Karpas-422 (cell line): ENCODE measurements around the gene LDHD. TPM values are rescaled to one million over a fixed set of nuclear protein-coding genes. Genes with fewer than 3 reads are reported as not detected.

Experiments used
- DNase-seq: peaks from one replicate; pipeline ENCODE4 v3.0.0-alpha.2; 2015
- H2AFZ ChIP-seq: fragments of 200-600 bp; sonication (generic); 2 replicates; pipeline ENCODE4 v1.6.1; 2014; ENCODE audit warnings: antibody characterized with exemption, low read length, mixed read lengths
- H3K27ac ChIP-seq: fragments of 200-600 bp; sonication (generic); 2 replicates; pipeline ENCODE4 v1.5.1; 2014; ENCODE audit warnings: mild to moderate bottlenecking, low read length, moderate library complexity
- H3K27me3 ChIP-seq: fragments of 200-600 bp; sonication (generic); 2 replicates; pipeline ENCODE4 v1.6.1; 2014; ENCODE audit warnings: low read length, mixed read lengths
- H3K36me3 ChIP-seq: fragments of 200-600 bp; sonication (generic); 2 replicates; pipeline ENCODE4 v1.6.1; 2014; ENCODE audit warnings: low read length, mixed read lengths; ENCODE audit not compliant: insufficient read depth
- H3K4me1 ChIP-seq: fragments of 200-600 bp; sonication (generic); 2 replicates; pipeline ENCODE4 v1.6.1; 2014; ENCODE audit warnings: mild to moderate bottlenecking, low read length, mixed read lengths
- H3K4me2 ChIP-seq: fragments of 200-600 bp; sonication (generic); 2 replicates; pipeline ENCODE4 v1.6.1; 2014; ENCODE audit warnings: low read length, low read depth, mild to moderate bottlenecking; ENCODE audit not compliant: poor library complexity, severe bottlenecking
- H3K4me3 ChIP-seq: fragments of 200-600 bp; sonication (generic); 2 replicates; pipeline ENCODE4 v1.5.1; 2014; ENCODE audit warnings: mild to moderate bottlenecking, antibody characterized with exemption, low read length, mixed read lengths
- H3K79me2 ChIP-seq: fragments of 200-600 bp; sonication (generic); 2 replicates; pipeline ENCODE4 v1.6.1; 2014; ENCODE audit warnings: mild to moderate bottlenecking, low read length, mixed read lengths
- H3K9ac ChIP-seq: fragments of 200-600 bp; sonication (generic); 2 replicates; pipeline ENCODE4 v1.6.0; 2014; ENCODE audit warnings: low read length
- H3K9me2 ChIP-seq: fragments of 200-600 bp; sonication (generic), shearing (Covaris generic); replicated peaks from 2 replicates; pipeline ENCODE4 v1.6.0; 2014; ENCODE audit warnings: mild to moderate bottlenecking, low read length, moderate library complexity; ENCODE audit not compliant: insufficient read depth
- H3K9me3 ChIP-seq: fragments of 300-700, 200-600 bp; sonication (generic); 2 replicates; pipeline ENCODE4 v1.6.1; 2014; ENCODE audit warnings: low read length, mixed read lengths
- H4K20me1 ChIP-seq: fragments of 200-600 bp; sonication (generic); 2 replicates; pipeline ENCODE4 v1.6.1; 2014; ENCODE audit warnings: mild to moderate bottlenecking, antibody characterized with exemption, low read length, low read depth; ENCODE audit not compliant: insufficient read depth
- total RNA-seq: library from RNA; depleted of rRNA; stranded (reverse); fragments of >200 nt; shearing (Covaris generic); gene quantifications from 2 replicates; pipeline ENCODE4 v1.2.3, GENCODE V29; 2014; ENCODE audit warnings: low replicate concordance

The LDHD gene
- total RNA-seq, 1 experiment from 2014 or later = not detected

DNA sequence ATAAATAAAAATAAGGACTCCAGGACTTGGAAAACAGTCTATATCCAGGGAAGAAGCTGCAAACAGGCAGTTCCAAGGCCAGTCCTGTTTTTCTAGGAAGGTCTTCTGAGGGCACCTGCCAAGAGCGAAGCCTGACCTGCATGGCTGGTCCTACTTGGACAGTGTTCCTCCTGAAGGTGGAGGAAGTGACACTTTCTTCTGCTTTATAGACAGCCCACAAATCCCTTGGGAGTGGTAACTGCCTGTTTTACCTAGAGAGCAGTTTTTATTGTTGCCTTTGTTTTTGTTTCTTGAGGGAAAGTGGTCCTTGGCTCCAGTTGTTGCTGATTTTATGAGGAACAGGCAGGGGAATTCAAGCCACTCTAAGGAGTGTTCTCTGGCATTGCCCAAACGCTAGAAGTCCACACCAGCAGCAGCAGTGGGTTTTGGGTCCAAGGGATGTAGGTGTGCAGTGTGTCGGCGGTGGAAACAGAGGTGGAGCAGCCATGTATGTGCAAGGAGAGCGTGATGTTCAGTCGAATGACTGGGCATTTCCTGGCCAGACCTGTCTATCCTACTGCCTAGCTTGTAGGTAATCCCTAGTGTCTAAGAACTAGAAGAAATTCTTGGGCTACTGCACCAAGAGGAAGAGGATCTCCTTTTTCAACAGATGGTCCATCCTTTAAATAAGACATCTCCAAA lies 35.3 kb downstream of the LDHD start:
- Histone ChIP-seq H3K79me2 (no peaks in the 10 kb centered on the region), H4K20me1 (peaks cover 3% of the 10 kb centered on the region; the same call in 1 of the 2 replicates)
- peak; percentile 68 for DNase-seq

DNA sequence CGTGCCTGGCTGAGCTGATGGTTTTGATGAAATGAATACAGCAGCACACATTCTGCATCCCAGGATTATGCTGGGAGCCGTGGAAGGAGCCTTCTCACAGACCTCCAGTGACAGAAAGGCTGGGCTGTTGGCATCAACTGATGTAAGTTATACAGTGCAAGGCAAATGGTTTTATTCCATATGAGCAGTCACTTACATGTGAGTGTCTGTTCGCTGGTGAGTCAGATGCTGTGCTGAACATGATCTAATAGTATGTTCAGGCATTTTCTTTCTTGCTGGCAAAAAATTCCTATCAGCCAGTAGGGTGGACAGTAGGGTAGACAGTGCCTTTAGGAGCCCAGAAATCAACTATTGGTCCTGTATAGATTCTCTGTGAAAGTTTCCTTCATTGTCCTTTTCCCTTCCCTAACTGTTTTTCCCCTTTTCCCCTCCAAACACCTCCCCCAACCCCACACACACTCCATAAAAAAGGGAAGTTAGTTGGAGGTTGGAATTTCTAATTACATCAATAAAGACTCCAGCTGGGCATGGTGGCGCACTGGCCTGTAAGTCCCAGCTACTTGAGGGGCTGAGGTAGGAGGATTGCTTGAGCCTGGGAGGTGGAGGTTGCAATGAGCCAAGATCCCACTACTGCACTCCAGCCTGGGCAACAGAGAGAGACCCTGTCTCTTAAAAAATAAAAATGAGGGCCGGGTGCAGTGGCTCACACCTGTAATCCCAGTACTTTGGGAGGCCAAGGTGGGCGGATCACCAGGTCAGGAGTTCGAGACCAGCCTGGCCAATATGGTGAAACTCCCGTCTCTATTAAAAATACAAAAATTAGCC lies 36.2 kb downstream of the LDHD start:
- H3K36me3 ChIP-seq = no peaks in the 10 kb centered on the region
- H3K9ac ChIP-seq = no peak overlapping the region
- no peak overlapping the region for H3K27ac ChIP-seq
- no peaks in the 10 kb centered on the region for H3K9me3 ChIP-seq
- H3K27me3 ChIP-seq = no peaks in the 10 kb centered on the region
- no peaks in the 10 kb centered on the region for H3K9me2 ChIP-seq
- H3K79me2 ChIP-seq = no peaks in the 10 kb centered on the region
- DNase-seq = no peak
- no peak overlapping the region for H3K4me3 ChIP-seq
- H2AFZ ChIP-seq = no peak overlapping the region
- no peak overlapping the region for H3K4me2 ChIP-seq
- H3K4me1 ChIP-seq = peaks cover 10% of the 10 kb centered on the region
- peaks cover 7% of the 10 kb centered on the region; the same call in 1 of the 2 replicates for H4K20me1 ChIP-seq

More for the DNA sequence above, 35.3 kb downstream of the LDHD start:
- peaks cover 6% of the 10 kb centered on the region for H3K4me1 ChIP-seq
- H3K27me3 ChIP-seq = no peaks in the 10 kb centered on the region
- no peaks in the 10 kb centered on the region for H3K9me3 ChIP-seq
- no peak overlapping the region for H3K9ac ChIP-seq
- no peaks in the 10 kb centered on the region for H3K36me3 ChIP-seq
- no peak overlapping the region for H3K27ac ChIP-seq
- H3K9me2 ChIP-seq = no peaks in the 10 kb centered on the region
- H3K4me3 ChIP-seq = no peak overlapping the region
- no peak overlapping the region for H2AFZ ChIP-seq
- H3K4me2 ChIP-seq = no peak overlapping the region

DNA sequence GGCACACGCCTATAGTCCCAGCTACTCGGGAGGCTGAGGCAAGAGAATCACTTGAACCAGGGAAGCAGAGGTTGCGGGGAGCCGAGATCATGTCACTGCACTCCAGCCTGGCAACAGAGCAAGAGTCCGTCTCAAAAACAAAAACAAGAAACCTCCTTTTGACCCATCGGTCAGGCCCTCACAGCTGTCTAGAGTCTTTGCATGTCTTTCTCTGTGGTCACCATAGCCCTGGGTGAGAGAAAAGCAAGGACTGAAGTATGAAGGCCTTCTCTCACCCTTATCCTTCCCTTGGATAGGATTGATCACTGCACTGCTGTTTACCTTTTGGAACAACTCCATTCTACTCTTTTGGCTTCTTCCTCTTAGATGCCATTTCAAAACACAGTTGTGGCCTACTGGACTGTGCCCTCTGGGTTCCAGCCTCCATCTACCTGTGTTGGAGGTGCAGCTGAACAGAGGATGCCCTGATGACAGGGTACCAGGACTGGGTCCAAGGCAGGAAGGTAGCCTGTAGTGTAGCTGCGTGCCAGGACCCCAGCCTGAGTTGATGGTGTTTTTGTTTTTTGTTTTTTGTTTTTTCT lies 37.1 kb downstream of the LDHD start:
- Histone ChIP-seq H3K9me3 (no peaks in the 10 kb centered on the region), H3K79me2 (no peaks in the 10 kb centered on the region), H3K9ac (no peak overlapping the region), H4K20me1 (peaks cover 8% of the 10 kb centered on the region; the same call in 1 of the 2 replicates), H3K4me3 (no peak overlapping the region), H2AFZ (no peak overlapping the region), H3K9me2 (no peaks in the 10 kb centered on the region), H3K4me2 (no peak overlapping the region), H3K4me1 (peaks cover 15% of the 10 kb centered on the region), H3K27ac (no peak overlapping the region), H3K36me3 (no peaks in the 10 kb centered on the region), H3K27me3 (no peaks in the 10 kb centered on the region)
- DNase-seq = no peak

DNA sequence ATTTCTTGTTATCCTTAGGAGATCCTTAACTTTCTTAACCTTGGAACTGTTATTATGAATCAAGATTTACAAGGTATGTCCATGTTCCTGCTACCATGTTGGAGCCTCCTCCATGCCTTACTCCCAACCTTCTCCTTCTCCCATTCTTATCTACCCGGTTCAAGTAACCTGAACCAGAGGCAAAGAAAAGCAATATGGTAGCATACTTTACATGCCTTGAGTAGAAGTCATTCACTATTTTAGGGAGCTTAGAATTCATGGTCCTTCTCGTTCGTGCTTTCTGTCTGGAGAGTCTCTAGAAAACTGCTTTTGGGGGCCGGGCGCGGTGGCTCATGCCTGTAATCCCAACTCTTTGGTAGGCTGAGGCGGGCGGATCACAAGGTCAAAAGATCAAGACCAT lies 37.7 kb downstream of the LDHD start:
- Histone ChIP-seq H3K36me3 (no peaks in the 10 kb centered on the region), H2AFZ (no peak overlapping the region), H3K9me3 (no peaks in the 10 kb centered on the region), H3K27ac (no peak overlapping the region), H3K79me2 (no peaks in the 10 kb centered on the region), H3K27me3 (no peaks in the 10 kb centered on the region), H4K20me1 (peaks cover 8% of the 10 kb centered on the region; the same call in 1 of the 2 replicates), H3K9me2 (no peaks in the 10 kb centered on the region), H3K4me3 (no peak overlapping the region), H3K4me1 (peaks cover 15% of the 10 kb centered on the region), H3K9ac (no peak overlapping the region), H3K4me2 (no peak overlapping the region)
- no peak for DNase-seq

DNA sequence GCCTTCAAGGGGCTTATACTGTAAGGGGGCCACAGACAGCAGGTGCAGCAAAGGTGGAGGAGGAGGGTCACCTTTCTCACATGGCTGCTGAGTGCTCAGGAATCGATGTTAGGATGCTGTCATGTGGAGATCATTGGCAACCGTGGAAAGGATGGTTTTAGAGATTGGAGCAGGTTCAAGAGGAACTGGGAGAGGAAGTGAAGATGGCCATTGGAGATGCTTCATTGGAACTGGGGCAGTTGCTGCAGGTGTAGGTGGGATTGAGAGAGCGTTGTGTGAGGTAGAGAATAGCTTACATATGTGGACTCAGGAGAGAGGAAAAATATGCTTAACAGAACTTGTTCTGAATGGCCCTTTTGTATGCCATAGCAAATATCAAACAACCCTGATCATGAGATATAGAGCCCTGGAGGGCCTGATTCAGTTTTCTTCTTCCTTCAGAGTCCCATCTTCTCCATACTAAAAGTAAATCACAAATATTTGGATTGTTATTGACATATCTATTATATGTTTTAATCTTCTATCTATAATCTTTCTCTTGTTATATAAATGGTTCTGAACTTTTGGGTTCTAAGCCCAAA lies 40.8 kb downstream of the LDHD start:
- peaks cover 4% of the 10 kb centered on the region; the same call in 1 of the 2 replicates for H4K20me1 ChIP-seq
- no peaks in the 10 kb centered on the region for H3K9me2 ChIP-seq
- no peak overlapping the region for H3K4me3 ChIP-seq
- H3K79me2 ChIP-seq = no peaks in the 10 kb centered on the region
- no peaks in the 10 kb centered on the region for H3K36me3 ChIP-seq
- peak overlapping the region; percentile 33; the same call in 1 of the 2 replicates for H3K27ac ChIP-seq
- H3K4me2 ChIP-seq = no peak overlapping the region
- no peaks in the 10 kb centered on the region for H3K9me3 ChIP-seq
- no peak for DNase-seq
- H3K4me1 ChIP-seq = peaks cover 8% of the 10 kb centered on the region
- no peaks in the 10 kb centered on the region for H3K27me3 ChIP-seq
- H2AFZ ChIP-seq = no peak overlapping the region
- no peak overlapping the region for H3K9ac ChIP-seq

DNA sequence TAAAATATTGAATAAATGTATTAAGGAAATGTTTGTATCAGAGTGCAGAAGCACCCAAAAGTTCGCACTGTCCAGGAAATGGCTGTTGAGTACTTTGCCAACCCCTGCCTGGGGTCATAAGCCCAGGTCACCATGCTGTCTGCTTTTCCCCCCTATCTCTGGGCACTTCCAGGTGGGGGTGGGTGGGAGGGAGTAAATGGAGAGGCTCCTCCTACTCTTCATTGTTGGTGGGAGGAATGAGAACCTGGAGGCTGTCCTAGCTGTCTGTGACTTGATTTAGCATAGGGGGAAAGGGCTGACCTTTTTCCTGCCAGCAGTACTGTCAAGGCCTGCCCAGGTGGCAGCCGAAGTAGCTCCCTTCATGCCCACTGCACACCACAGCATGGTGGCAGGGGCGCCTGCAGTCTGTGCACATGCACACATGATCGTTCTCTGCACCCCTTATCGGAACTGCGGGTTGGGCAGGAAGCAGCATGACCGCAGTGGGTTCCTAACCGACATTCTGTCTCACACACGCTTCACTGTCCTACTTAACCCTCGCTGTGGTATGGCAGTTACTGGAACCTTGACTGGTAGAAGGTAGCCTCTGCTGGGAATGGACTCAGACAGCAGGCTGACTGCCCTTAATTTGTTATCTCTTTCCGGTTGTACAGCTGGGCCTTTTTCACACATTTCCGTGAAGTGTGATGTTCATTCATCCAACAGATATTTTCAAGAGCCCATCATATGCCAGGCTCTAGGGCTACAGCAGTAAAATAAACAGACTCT lies 41.5 kb downstream of the LDHD start:
- Histone ChIP-seq H3K9ac (no peak overlapping the region), H3K9me3 (no peaks in the 10 kb centered on the region), H3K4me2 (no peak overlapping the region), H3K4me3 (no peak overlapping the region), H3K4me1 (peaks cover 8% of the 10 kb centered on the region), H3K27ac (peak overlapping the region; percentile 33; the same call in 1 of the 2 replicates), H3K79me2 (no peaks in the 10 kb centered on the region), H3K36me3 (no peaks in the 10 kb centered on the region), H3K9me2 (no peaks in the 10 kb centered on the region), H4K20me1 (peaks cover 4% of the 10 kb centered on the region; the same call in 1 of the 2 replicates), H3K27me3 (no peaks in the 10 kb centered on the region), H2AFZ (no peak overlapping the region)
- peak; percentile 59 for DNase-seq

DNA sequence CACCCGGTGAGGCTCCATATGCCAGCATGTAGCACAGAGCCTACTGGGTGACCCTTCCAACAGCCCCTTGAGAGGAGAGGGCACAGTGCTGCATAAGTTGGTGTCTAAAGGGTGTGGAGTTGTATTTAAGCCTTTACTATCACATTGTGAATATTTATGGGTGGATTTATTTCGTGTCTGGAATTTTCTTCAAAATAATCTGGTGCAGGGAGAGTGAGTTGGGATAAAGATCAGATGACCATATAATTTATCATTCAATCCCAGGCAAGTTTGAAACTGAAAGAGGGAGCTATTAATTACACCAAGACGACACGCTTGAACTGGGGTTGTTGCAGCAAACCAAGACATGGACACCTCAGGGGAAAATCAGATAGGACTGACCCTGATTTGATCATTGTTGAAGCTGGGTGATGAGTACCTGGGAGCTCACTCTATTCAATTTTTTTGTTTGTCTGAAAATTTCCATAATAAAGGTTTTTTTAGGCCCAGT lies 42.2 kb downstream of the LDHD start:
- no peaks in the 10 kb centered on the region for H3K27me3 ChIP-seq
- no peaks in the 10 kb centered on the region for H3K79me2 ChIP-seq
- no peaks in the 10 kb centered on the region for H3K36me3 ChIP-seq
- H4K20me1 ChIP-seq = peaks cover 4% of the 10 kb centered on the region; the same call in 1 of the 2 replicates
- H3K4me2 ChIP-seq = no peak overlapping the region
- H3K4me3 ChIP-seq = no peak overlapping the region
- H3K9me2 ChIP-seq = no peaks in the 10 kb centered on the region
- no peak overlapping the region for H2AFZ ChIP-seq
- H3K9ac ChIP-seq = no peak overlapping the region
- peaks cover 8% of the 10 kb centered on the region for H3K4me1 ChIP-seq
- no peaks in the 10 kb centered on the region for H3K9me3 ChIP-seq
- no peak for DNase-seq
- H3K27ac ChIP-seq = no peak overlapping the region
